Astrocyte (in vitro differentiated cells and primary cell): Measurements from ENCODE around the gene DCDC1. TPM values are rescaled to one million over a fixed set of nuclear protein-coding genes. Genes with fewer than 3 reads are reported as not detected.

Source experiments
- DNase-seq: peaks from one replicate; pipeline ENCODE4 v3.0.0-alpha.2; 2010; ENCODE audit warnings: low read depth
- FAIRE-seq: peaks from 2 replicates; lab custom pipeline; 2011; peaks lifted over from hg19 to GRCh38; lab: Jason Lieb, UNC
- H2AFZ ChIP-seq: 2 replicates; pipeline ENCODE4 v1.6.0; 2012; ENCODE audit warnings: low read depth, low read length, inconsistent platforms
- H3K27ac ChIP-seq: 2 replicates; pipeline ENCODE4 v1.5.1; 2011; ENCODE audit warnings: low read depth, low read length, inconsistent platforms
- H3K27me3 ChIP-seq: 2 replicates; pipeline ENCODE4 v1.6.0; 2011; ENCODE audit warnings: low read length, inconsistent platforms; ENCODE audit not compliant: insufficient read depth
- H3K36me3 ChIP-seq: 2 replicates; pipeline ENCODE4 v1.5.1; 2011; ENCODE audit warnings: low read length, inconsistent platforms; ENCODE audit not compliant: insufficient read depth
- H3K4me1 ChIP-seq: 2 replicates; pipeline ENCODE4 v1.5.1; 2011; ENCODE audit warnings: low read length, inconsistent platforms; ENCODE audit not compliant: insufficient read depth
- H3K4me2 ChIP-seq: 2 replicates; pipeline ENCODE4 v1.6.0; 2012; ENCODE audit warnings: low read length, inconsistent platforms
- H3K4me3 ChIP-seq: 2 replicates; pipeline ENCODE4 v1.5.1; 2011; ENCODE audit warnings: low read depth, mild to moderate bottlenecking, low read length, inconsistent platforms; ENCODE audit not compliant: insufficient read depth
- H3K79me2 ChIP-seq: 2 replicates; pipeline ENCODE4 v1.6.0; 2012; ENCODE audit warnings: mild to moderate bottlenecking, low read length, inconsistent platforms; ENCODE audit not compliant: insufficient read depth
- H3K9ac ChIP-seq: 2 replicates; pipeline ENCODE4 v1.6.0; 2012; ENCODE audit warnings: mild to moderate bottlenecking, low read length, inconsistent platforms
- H3K9me3 ChIP-seq: 2 replicates; pipeline ENCODE4 v1.5.1; 2012; ENCODE audit warnings: low read depth, mild to moderate bottlenecking, low read length, inconsistent platforms; ENCODE audit not compliant: insufficient read depth
- H4K20me1 ChIP-seq: 2 replicates; pipeline ENCODE4 v1.6.0; 2012; ENCODE audit warnings: low read length, inconsistent platforms; ENCODE audit not compliant: insufficient read depth
- H3K27ac Mint-ChIP-seq: one replicate; pipeline ENCODE4 v1.8.0; 2021; ENCODE audit warnings: mild to moderate bottlenecking, mixed read lengths; ENCODE audit not compliant: unreplicated experiment
- H3K27me3 Mint-ChIP-seq: one replicate; pipeline ENCODE4 v1.8.0; 2021; ENCODE audit warnings: low read depth, mixed read lengths; ENCODE audit not compliant: unreplicated experiment
- H3K36me3 Mint-ChIP-seq: one replicate; pipeline ENCODE4 v1.8.0; 2021; ENCODE audit warnings: low read depth, mixed read lengths; ENCODE audit not compliant: unreplicated experiment
- H3K4me1 Mint-ChIP-seq: one replicate; pipeline ENCODE4 v1.8.0; 2021; ENCODE audit warnings: low read depth, mixed read lengths; ENCODE audit not compliant: unreplicated experiment
- H3K4me3 Mint-ChIP-seq: one replicate; pipeline ENCODE4 v1.8.0; 2021; ENCODE audit warnings: mild to moderate bottlenecking, moderate library complexity, mixed read lengths; ENCODE audit not compliant: unreplicated experiment
- H3K9me3 Mint-ChIP-seq: one replicate; pipeline ENCODE4 v1.8.0; 2021; ENCODE audit warnings: mild to moderate bottlenecking, mixed read lengths; ENCODE audit not compliant: unreplicated experiment
- CTCF ChIP-seq: IDR thresholded peaks from 2 replicates; pipeline ENCODE4 v1.5.1; 2011; ENCODE audit warnings: low read depth, mild to moderate bottlenecking, inconsistent platforms, low read length, moderate library complexity; ENCODE audit not compliant: insufficient read depth
- EZH2 ChIP-seq: IDR thresholded peaks from 2 replicates; pipeline ENCODE4 v1.6.1; 2012; ENCODE audit warnings: mild to moderate bottlenecking, low read length, inconsistent platforms; ENCODE audit not compliant: insufficient read depth
- total RNA-seq: library from RNA; stranded (reverse); gene quantifications from 2 replicates; pipeline ENCODE4 v1.2.1, GENCODE V29; 2021

DCDC1 gene
- total RNA-seq, 1 donor from 2014 or later = 1.4 TPM

GRCh38 chr11:30914143-30914762 lies 455.3 kb downstream of the DCDC1 start:
- H2AFZ ChIP-seq = no peak overlapping the region
- Mint-ChIP-seq H3K27ac (no peak overlapping the region), H3K36me3 (peaks cover 2% of the 10 kb centered on the region), H3K4me1 (peaks cover 5% of the 10 kb centered on the region), H3K4me3 (no peak overlapping the region), H3K9me3 (no peaks in the 10 kb centered on the region), H3K27me3 (no peaks in the 10 kb centered on the region)
- no peak overlapping the region for H3K27ac ChIP-seq
- no peaks in the 10 kb centered on the region for H3K4me1 ChIP-seq
- TF ChIP-seq CTCF = peak; percentile 60
- TF ChIP-seq EZH2 = no peak
- no peak overlapping the region for H3K4me3 ChIP-seq
- no peaks in the 10 kb centered on the region for H4K20me1 ChIP-seq
- no peak overlapping the region for H3K9ac ChIP-seq
- no peaks in the 10 kb centered on the region for H3K79me2 ChIP-seq
- DNase-seq (peak; percentile 31), FAIRE-seq (no peak)
- no peak overlapping the region for H3K4me2 ChIP-seq
- H3K9me3 ChIP-seq = no peaks in the 10 kb centered on the region
- no peaks in the 10 kb centered on the region for H3K27me3 ChIP-seq
- no peaks in the 10 kb centered on the region for H3K36me3 ChIP-seq

GRCh38 chr11:30911247-30911646 lies 458.3 kb downstream of the DCDC1 start:
- peaks cover 2% of the 10 kb centered on the region for H3K36me3 Mint-ChIP-seq
- H3K9ac ChIP-seq = no peak overlapping the region
- no peak overlapping the region for H2AFZ ChIP-seq
- no peaks in the 10 kb centered on the region for H3K79me2 ChIP-seq
- DNase-seq (no peak), FAIRE-seq (no peak)
- H3K9me3 ChIP-seq = no peaks in the 10 kb centered on the region
- no peaks in the 10 kb centered on the region for H3K27me3 Mint-ChIP-seq
- no peak for TF ChIP-seq EZH2
- TF ChIP-seq CTCF = no peak
- no peaks in the 10 kb centered on the region for H3K4me1 Mint-ChIP-seq
- no peak overlapping the region for H3K27ac ChIP-seq
- no peaks in the 10 kb centered on the region for H3K9me3 Mint-ChIP-seq
- no peak overlapping the region for H3K4me3 ChIP-seq
- H4K20me1 ChIP-seq = no peaks in the 10 kb centered on the region
- no peaks in the 10 kb centered on the region for H3K27me3 ChIP-seq
- H3K36me3 ChIP-seq = no peaks in the 10 kb centered on the region
- H3K27ac Mint-ChIP-seq = no peak overlapping the region
- H3K4me1 ChIP-seq = no peaks in the 10 kb centered on the region
- no peak overlapping the region for H3K4me3 Mint-ChIP-seq
- no peak overlapping the region for H3K4me2 ChIP-seq

- Histone ChIP-seq H3K4me1 (no peaks in the 10 kb centered on the region), H3K36me3 (no peaks in the 10 kb centered on the region), H3K9ac (no peak overlapping the region), H3K9me3 (no peaks in the 10 kb centered on the region), H3K27ac (no peak overlapping the region), H3K4me2 (no peak overlapping the region), H3K27me3 (no peaks in the 10 kb centered on the region), H3K4me3 (no peak overlapping the region), H4K20me1 (no peaks in the 10 kb centered on the region), H3K79me2 (no peaks in the 10 kb centered on the region), H2AFZ (no peak overlapping the region)
- H3K27me3 Mint-ChIP-seq = peaks cover 2% of the 10 kb centered on the region
- TF ChIP-seq EZH2 (no peak), CTCF (no peak)
- H3K9me3 Mint-ChIP-seq = no peaks in the 10 kb centered on the region
- H3K36me3 Mint-ChIP-seq = peaks cover 2% of the 10 kb centered on the region
- H3K27ac Mint-ChIP-seq = no peak overlapping the region
- FAIRE-seq (no peak), DNase-seq (no peak)
- no peak overlapping the region for H3K4me3 Mint-ChIP-seq
- no peaks in the 10 kb centered on the region for H3K4me1 Mint-ChIP-seq
Measured at GRCh38 chr11:30908857-30909256, 460.7 kb downstream of the DCDC1 start.
